ENCODE results near the gene TMEM184B.

TMEM184B gene

GRCh38 chr22:38175206-38176118 is 97.3 kb downstream of the TMEM184B start:
- no peak for DNase-seq
- Mint-ChIP-seq H3K27me3 (no peaks in the 10 kb centered on the region), H3K9me3 (no peaks in the 10 kb centered on the region), H3K27ac (peak overlapping the region; percentile 78), H3K4me1 (peaks cover 67% of the 10 kb centered on the region), H3K4me3 (no peak overlapping the region), H3K36me3 (ENCODE audit: low read depth) (no peaks in the 10 kb centered on the region)
- no peak for ATAC-seq

GRCh38 chr22:38174626-38175025 is 98.2 kb downstream of the TMEM184B start:
- no peak overlapping the region for H3K4me3 Mint-ChIP-seq
- no peak for DNase-seq
- peaks cover 58% of the 10 kb centered on the region for H3K4me1 Mint-ChIP-seq
- no peaks in the 10 kb centered on the region for H3K9me3 Mint-ChIP-seq
- H3K27ac Mint-ChIP-seq: no peak overlapping the region
- H3K36me3 Mint-ChIP-seq (ENCODE audit: low read depth): no peaks in the 10 kb centered on the region
- no peaks in the 10 kb centered on the region for H3K27me3 Mint-ChIP-seq
- no peak for ATAC-seq

GRCh38 chr22:38173641-38173906 is 99.2 kb downstream of the TMEM184B start:
- peaks cover 2% of the 10 kb centered on the region for H3K36me3 Mint-ChIP-seq (ENCODE audit: low read depth)
- H3K27ac Mint-ChIP-seq: no peak overlapping the region
- H3K4me1 Mint-ChIP-seq: peaks cover 50% of the 10 kb centered on the region
- H3K9me3 Mint-ChIP-seq: no peaks in the 10 kb centered on the region
- DNase-seq (no peak), ATAC-seq (no peak)
- H3K27me3 Mint-ChIP-seq: no peaks in the 10 kb centered on the region
- no peak overlapping the region for H3K4me3 Mint-ChIP-seq

- peak; percentile 34 for ATAC-seq
- no peaks in the 10 kb centered on the region for H3K27me3 Mint-ChIP-seq
These were observed 99.8 kb downstream of the TMEM184B start for GRCh38 chr22:38172832-38173640.

GRCh38 chr22:38171927-38172831 is 100.6 kb downstream of the TMEM184B start:
- H3K27ac Mint-ChIP-seq: peak overlapping the region; percentile 68
- peaks cover 4% of the 10 kb centered on the region for H3K36me3 Mint-ChIP-seq (ENCODE audit: low read depth)
- DNase-seq (no peak), ATAC-seq (peak; percentile 18)
- peaks cover 40% of the 10 kb centered on the region for H3K4me1 Mint-ChIP-seq
- H3K9me3 Mint-ChIP-seq: no peaks in the 10 kb centered on the region
- no peak overlapping the region for H3K4me3 Mint-ChIP-seq
- H3K27me3 Mint-ChIP-seq: no peaks in the 10 kb centered on the region

More at GRCh38 chr22:38172832-38173640, 99.8 kb downstream of the TMEM184B start:
- H3K36me3 Mint-ChIP-seq (ENCODE audit: low read depth): peaks cover 2% of the 10 kb centered on the region
- peak; percentile 55 for DNase-seq
- H3K4me3 Mint-ChIP-seq: peak overlapping the region; percentile 17
- H3K9me3 Mint-ChIP-seq: no peaks in the 10 kb centered on the region
- peak overlapping the region; percentile 68 for H3K27ac Mint-ChIP-seq
- H3K4me1 Mint-ChIP-seq: peaks cover 48% of the 10 kb centered on the region

GRCh38 chr22:38170469-38170868 is 102.3 kb downstream of the TMEM184B start:
- H3K4me1 Mint-ChIP-seq: peaks cover 23% of the 10 kb centered on the region
- ATAC-seq: no peak
- H3K27me3 Mint-ChIP-seq: no peaks in the 10 kb centered on the region
- DNase-seq: no peak
- H3K4me3 Mint-ChIP-seq: no peak overlapping the region
- H3K9me3 Mint-ChIP-seq: no peaks in the 10 kb centered on the region
- H3K27ac Mint-ChIP-seq: no peak overlapping the region
- peaks cover 4% of the 10 kb centered on the region for H3K36me3 Mint-ChIP-seq (ENCODE audit: low read depth)
